GM21515 (cell line): Measurements from ENCODE around the gene LNX1.

ENCODE experiments used
- ATAC-seq: cut with Tn5 transposase; IDR thresholded peaks from one replicate; pipeline ENCODE4 v1.9.1; 2021; ENCODE audit not compliant: unreplicated experiment

The LNX1 gene

GRCh38 chr4:53591372-53591892 lies at the start of gene LNX1:
TSS of gene LNX1 (minus strand) at chr4:53591486. CDS start at chr4:53574002, 17,484 bp downstream.
- ATAC-seq = no peak

- ATAC-seq = peak; percentile 69
These were observed 49.5 kb upstream of the LNX1 start for GRCh38 chr4:53640576-53641453.

GRCh38 chr4:53638919-53639318 lies 47.6 kb upstream of the LNX1 start:
- ATAC-seq = no peak

- no peak for ATAC-seq
These were observed 46.1 kb upstream of the LNX1 start for GRCh38 chr4:53637348-53637747.

GRCh38 chr4:53635697-53636483 lies 44.6 kb upstream of the LNX1 start:
- no peak for ATAC-seq

GRCh38 chr4:53633608-53634007 lies 42.3 kb upstream of the LNX1 start:
- ATAC-seq = no peak

- no peak for ATAC-seq
These were observed 38.0 kb upstream of the LNX1 start for GRCh38 chr4:53629296-53629695.

GRCh38 chr4:53626491-53626890 lies 35.2 kb upstream of the LNX1 start:
- no peak for ATAC-seq

GRCh38 chr4:53625888-53626287 lies 34.6 kb upstream of the LNX1 start:
- ATAC-seq = no peak

- no peak for ATAC-seq
These were observed 31.5 kb upstream of the LNX1 start for GRCh38 chr4:53622739-53623151.

- ATAC-seq = no peak
These were observed 29.7 kb upstream of the LNX1 start for GRCh38 chr4:53620956-53621355.

GRCh38 chr4:53619431-53619830 lies 28.1 kb upstream of the LNX1 start:
- ATAC-seq = no peak

- ATAC-seq = no peak
These were observed 27.0 kb upstream of the LNX1 start for GRCh38 chr4:53618321-53618720.

GRCh38 chr4:53617101-53617680 lies 25.9 kb upstream of the LNX1 start:
- no peak for ATAC-seq

- ATAC-seq = no peak
These were observed 24.9 kb upstream of the LNX1 start for GRCh38 chr4:53616219-53616618.

- ATAC-seq = no peak
These were observed 23.3 kb upstream of the LNX1 start for GRCh38 chr4:53614591-53614990.

- ATAC-seq = no peak
These were observed 22.1 kb upstream of the LNX1 start for GRCh38 chr4:53613428-53613827.

GRCh38 chr4:53608649-53609048 lies 17.4 kb upstream of the LNX1 start:
- no peak for ATAC-seq

GRCh38 chr4:53608242-53608641 lies 17.0 kb upstream of the LNX1 start:
- ATAC-seq = no peak

GRCh38 chr4:53605783-53606182 lies 14.5 kb upstream of the LNX1 start:
- no peak for ATAC-seq

- ATAC-seq = no peak
These were observed 11.1 kb upstream of the LNX1 start for GRCh38 chr4:53602390-53602789.
